GM23338 (cell line): ENCODE data around the gene NRF1. TPM values are rescaled to one million over a fixed set of nuclear protein-coding genes. Genes with fewer than 3 reads are reported as not detected.
A peak's percentile ranks its signal among the peaks of the same experiment; 100 is the strongest.

Source experiments
- ATAC-seq: fragments of 200-7000 bp; cut with Tn5 transposase; 3 replicates; pipeline ENCODE4 v1.9.1; 2020
- DNase-seq: peaks from one replicate; pipeline ENCODE4 v3.0.0-alpha.2; 2015; ENCODE audit warnings: low spot score
- H2AFZ ChIP-seq: fragments of 200-600 bp; sonication (generic); 2 replicates; pipeline ENCODE4 v1.8.0; 2016; ENCODE audit warnings: antibody characterized with exemption, mild to moderate bottlenecking, moderate library complexity
- H3F3A ChIP-seq: fragments of 200-600 bp; sonication (generic); replicated peaks from 2 replicates; pipeline ENCODE4 v1.8.0; 2017; ENCODE audit warnings: antibody characterized with exemption, mixed run types, low read depth
- H3K27ac ChIP-seq: fragments of 200-600 bp; sonication (generic); 2 replicates; pipeline ENCODE4 v1.6.1; 2016; ENCODE audit warnings: low read depth
- H3K27me3 ChIP-seq: fragments of 200-600 bp; sonication (generic); 2 replicates; pipeline ENCODE4 v1.8.0; 2016; ENCODE audit warnings: mild to moderate bottlenecking, mixed run types, moderate library complexity; ENCODE audit not compliant: insufficient read depth
- H3K36me3 ChIP-seq: fragments of 200-600 bp; sonication (generic); 2 replicates; pipeline ENCODE4 v1.8.0; 2016; ENCODE audit warnings: mild to moderate bottlenecking; ENCODE audit not compliant: insufficient read depth
- H3K4me1 ChIP-seq: fragments of 200-600 bp; sonication (generic); 2 replicates; pipeline ENCODE4 v1.8.0; 2016; ENCODE audit warnings: mild to moderate bottlenecking, moderate library complexity; ENCODE audit not compliant: insufficient read depth
- H3K4me2 ChIP-seq: fragments of 200-600 bp; sonication (generic); 2 replicates; pipeline ENCODE4 v1.7.1; 2017; ENCODE audit warnings: mixed run types
- H3K4me3 ChIP-seq: fragments of 200-600 bp; sonication (generic); 2 replicates; pipeline ENCODE4 v1.6.1; 2016; ENCODE audit warnings: mixed run types
- H3K79me2 ChIP-seq: fragments of 200-600 bp; sonication (generic); replicated peaks from 2 replicates; pipeline ENCODE4 v1.8.0; 2017; ENCODE audit warnings: mild to moderate bottlenecking; ENCODE audit not compliant: insufficient read depth
- H3K9me2 ChIP-seq: fragments of 200-600 bp; sonication (generic); 2 replicates; pipeline ENCODE4 v1.8.0; 2017; ENCODE audit not compliant: insufficient read depth
- H4K20me1 ChIP-seq: fragments of 200-600 bp; sonication (generic); replicated peaks from 2 replicates; pipeline ENCODE4 v1.8.0; 2017; ENCODE audit warnings: mild to moderate bottlenecking; ENCODE audit not compliant: insufficient read depth
- H3K27ac Mint-ChIP-seq: 2 replicates; pipeline ENCODE4 v1.8.0; 2020; ENCODE audit warnings: inconsistent platforms, mild to moderate bottlenecking, moderate library complexity, mixed read lengths
- H3K27me3 Mint-ChIP-seq: 3 replicates; pipeline ENCODE4 v1.8.0; 2022; ENCODE audit warnings: low read depth, mild to moderate bottlenecking, moderate library complexity, mixed read lengths, inconsistent platforms; ENCODE audit not compliant: insufficient read depth, poor library complexity
- H3K36me3 Mint-ChIP-seq: 3 replicates; pipeline ENCODE4 v1.8.0; 2021; ENCODE audit warnings: low read depth, mild to moderate bottlenecking, inconsistent platforms, moderate library complexity, mixed read lengths
- H3K4me1 Mint-ChIP-seq: 3 replicates; pipeline ENCODE4 v1.8.0; 2020; ENCODE audit warnings: mild to moderate bottlenecking, inconsistent platforms, mixed read lengths
- H3K4me3 Mint-ChIP-seq: 3 replicates; pipeline ENCODE4 v1.8.0; 2021; ENCODE audit warnings: moderate library complexity, mild to moderate bottlenecking, inconsistent platforms, mixed read lengths
- H3K9me3 Mint-ChIP-seq: 3 replicates; pipeline ENCODE4 v1.8.0; 2020; ENCODE audit warnings: moderate library complexity, mild to moderate bottlenecking, inconsistent platforms, mixed read lengths
- CREB1 ChIP-seq: fragments of 250-450 bp; sonication (Bioruptor Pico); IDR thresholded peaks from 2 replicates; pipeline ENCODE4 v1.5.0; 2020; ENCODE audit warnings: low read depth, mild to moderate bottlenecking, moderate library complexity
- CTCF ChIP-seq, 2 experiments: fragments of 200-600 bp in 1 of 2; sonication (generic) in 1 of 2; conservative IDR thresholded peaks; 2 replicates each; pipeline versions ENCODE4 v1.5.1 to v1.6.1; 2016 to 2017; ENCODE audit warnings: antibody characterized with exemption in 2 of 2, low read depth in 2 of 2, mild to moderate bottlenecking in 2 of 2, moderate library complexity in 1 of 2
- EZH2phosphoT487 ChIP-seq: fragments of 200-600 bp; sonication (generic); IDR thresholded peaks from one replicate; pipeline ENCODE4 v1.8.1; 2018; ENCODE audit warnings: antibody characterized with exemption; ENCODE audit not compliant: unreplicated experiment
- NANOG ChIP-seq: IDR thresholded peaks from 2 replicates; pipeline ENCODE4 v1.6.1; 2016; ENCODE audit warnings: antibody characterized with exemption, borderline replicate concordance
- ZNF114 ChIP-seq: fragments of 250-450 bp; sonication (Bioruptor Pico); IDR thresholded peaks from 2 replicates; pipeline ENCODE4 v1.5.0; 2020; ENCODE audit warnings: mild to moderate bottlenecking, moderate library complexity
- ZNF462 ChIP-seq: fragments of 250-450 bp; sonication (Bioruptor Pico); IDR thresholded peaks from 2 replicates; pipeline ENCODE4 v1.5.0; 2020; ENCODE audit warnings: mild to moderate bottlenecking, moderate library complexity
- polyA plus RNA-seq: library from polyadenylated mRNA; unstranded; fragments of >200 nt; fragmentation: Nextera tagmentation; extraction: Ambion mirVana; gene quantifications from 2 replicates; pipeline ENCODE4 v1.2.1, GENCODE V29; 2016
- total RNA-seq: library from RNA; depleted of rRNA; stranded (reverse); fragments of >200 nt; shearing (Covaris generic); gene quantifications from 2 replicates; pipeline ENCODE4 v1.2.3, GENCODE V29; 2014

NRF1 gene
- total and polyA plus RNA-seq, 2 experiments from 2014 or later, result 5.3 to 24.6 TPM

GRCh38 chr7:129646369-129647021 lies 35.0 kb downstream of the NRF1 start (continued):
- peak; percentile 100 for TF ChIP-seq ZNF462 (CRISPR knock-in tag)

GRCh38 chr7:129649128-129649690 lies 37.7 kb downstream of the NRF1 start:
- no peak; the same call in 2 of the 3 replicates for ATAC-seq
- Mint-ChIP-seq H3K9me3 (peaks cover 3% of the 10 kb centered on the region; the same call in 1 of the 3 replicates), H3K4me3 (no peak overlapping the region), H3K4me1 (peaks cover 39% of the 10 kb centered on the region), H3K36me3 (peaks cover 26% of the 10 kb centered on the region), H3K27me3 (no peaks in the 10 kb centered on the region), H3K27ac (no peak overlapping the region)
- no peak for DNase-seq
- peaks cover 8% of the 10 kb centered on the region for H4K20me1 ChIP-seq
- no peak overlapping the region for H3K4me3 ChIP-seq
- peak overlapping the region; percentile 46 for H3K4me2 ChIP-seq
- H3K27me3 ChIP-seq, result no peaks in the 10 kb centered on the region
- peaks cover 66% of the 10 kb centered on the region for H3K79me2 ChIP-seq
- peak overlapping the region; percentile 39; the same call in 1 of the 2 replicates for H3K27ac ChIP-seq
- peaks cover 40% of the 10 kb centered on the region for H3K4me1 ChIP-seq
- no peak overlapping the region for H2AFZ ChIP-seq
- H3F3A ChIP-seq, result peaks cover 8% of the 10 kb centered on the region
- H3K36me3 ChIP-seq, result no peaks in the 10 kb centered on the region
- H3K9me2 ChIP-seq, result no peaks in the 10 kb centered on the region
- no peak for TF ChIP-seq CTCF (conservative IDR thresholded peaks at IDR 0.05; ENCODE audit: low read depth in 2 of 2)
- no peak for TF ChIP-seq EZH2phosphoT487
- TF ChIP-seq ZNF114 (CRISPR knock-in tag), result no peak
- no peak for TF ChIP-seq CREB1 (CRISPR knock-in tag)
- TF ChIP-seq ZNF462 (CRISPR knock-in tag), result no peak
- TF ChIP-seq NANOG, result no peak
